ENCODE measurements around the gene CADPS2.
"Not testable (repeated sequence)": the region's sequence is repeated elsewhere in the genome, so short reads cannot be mapped to it uniquely, and the experiment has no call there.

The CADPS2 gene

DNA sequence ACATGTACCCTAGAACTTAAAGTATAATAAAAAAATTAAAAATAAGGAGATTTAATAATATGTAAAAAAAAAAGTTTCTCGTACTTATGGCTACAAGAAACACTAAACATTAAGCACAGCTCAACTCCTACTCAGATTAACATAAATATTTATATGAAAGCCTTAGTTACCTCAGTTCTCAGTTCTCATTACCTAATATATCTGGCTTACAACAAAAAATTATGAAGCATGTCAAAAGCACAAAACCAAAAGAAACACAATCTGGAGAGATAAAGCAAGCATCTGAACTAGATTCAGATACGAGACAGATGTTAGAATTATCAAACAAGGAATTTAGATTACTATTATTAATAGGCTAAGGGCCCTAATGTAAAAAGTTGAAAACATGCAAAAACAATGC is 227.4 kb downstream of the CADPS2 start:
- no peak for DNase-seq

GRCh38 chr7:122653685-122654084 is 232.6 kb downstream of the CADPS2 start:
- DNase-seq: no peak

- no peak for DNase-seq
Observed at GRCh38 chr7:122652876-122653275, 233.4 kb downstream of the CADPS2 start.

GRCh38 chr7:122651451-122651850 is 234.8 kb downstream of the CADPS2 start:
- DNase-seq: no peak

DNA sequence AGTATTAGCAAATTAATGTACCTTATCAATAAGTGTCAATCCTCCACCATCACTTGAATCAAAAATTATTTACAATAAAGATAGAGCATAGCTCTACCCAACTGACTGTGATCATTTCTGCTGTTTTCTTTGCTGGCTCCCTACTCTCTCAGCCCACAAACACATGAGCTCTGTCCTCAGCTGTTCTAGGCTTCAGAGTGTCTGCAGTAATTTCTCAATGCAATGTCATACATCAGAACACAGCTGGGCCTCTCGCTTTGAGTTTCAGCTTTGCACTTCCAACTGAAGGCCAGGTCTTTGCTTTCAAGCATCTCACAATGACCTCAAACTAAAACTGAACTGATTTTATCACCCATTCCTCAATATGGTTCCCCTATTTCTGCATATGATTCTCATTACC is 243.0 kb downstream of the CADPS2 start:
- no peak for DNase-seq

- no peak for DNase-seq
Observed at GRCh38 chr7:122638459-122638858, 247.8 kb downstream of the CADPS2 start.

- DNase-seq: no peak
Observed at GRCh38 chr7:122637784-122638183, 248.5 kb downstream of the CADPS2 start.

GRCh38 chr7:122635481-122635880 is 250.8 kb downstream of the CADPS2 start:
- not testable (repeated sequence) for DNase-seq

GRCh38 chr7:122633472-122633871 is 252.8 kb downstream of the CADPS2 start:
- no peak for DNase-seq

DNA sequence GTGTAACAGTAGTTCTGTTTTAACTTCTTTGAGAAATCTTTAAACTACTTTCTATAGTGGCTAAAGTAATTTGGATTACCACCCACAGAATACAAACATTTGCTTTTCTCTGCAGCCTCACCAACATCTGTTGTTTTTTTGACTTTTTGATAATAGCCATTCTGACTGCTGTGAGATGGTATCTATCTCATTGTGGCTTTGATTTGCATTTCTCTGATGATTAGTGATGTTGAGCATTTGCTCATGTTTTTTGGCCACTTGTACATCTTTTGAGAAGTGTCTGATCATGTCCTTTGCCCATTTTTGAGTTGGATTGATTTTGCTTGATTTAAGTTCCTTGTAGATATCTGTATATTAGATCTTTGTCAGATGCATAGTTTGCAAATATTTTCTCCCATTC is 254.0 kb downstream of the CADPS2 start:
- DNase-seq: no peak

GRCh38 chr7:122629412-122629953 is 256.8 kb downstream of the CADPS2 start:
- no peak for DNase-seq

- DNase-seq: no peak
Observed at GRCh38 chr7:122628651-122629411, 257.4 kb downstream of the CADPS2 start.

- DNase-seq: no peak
Observed at GRCh38 chr7:122626785-122627184, 259.5 kb downstream of the CADPS2 start.

GRCh38 chr7:122622682-122623081 is 263.6 kb downstream of the CADPS2 start:
- no peak for DNase-seq

- DNase-seq: no peak
Observed at GRCh38 chr7:122619664-122620063, 266.6 kb downstream of the CADPS2 start.

- no peak for DNase-seq
Observed at GRCh38 chr7:122618585-122619189, 267.6 kb downstream of the CADPS2 start.

DNA sequence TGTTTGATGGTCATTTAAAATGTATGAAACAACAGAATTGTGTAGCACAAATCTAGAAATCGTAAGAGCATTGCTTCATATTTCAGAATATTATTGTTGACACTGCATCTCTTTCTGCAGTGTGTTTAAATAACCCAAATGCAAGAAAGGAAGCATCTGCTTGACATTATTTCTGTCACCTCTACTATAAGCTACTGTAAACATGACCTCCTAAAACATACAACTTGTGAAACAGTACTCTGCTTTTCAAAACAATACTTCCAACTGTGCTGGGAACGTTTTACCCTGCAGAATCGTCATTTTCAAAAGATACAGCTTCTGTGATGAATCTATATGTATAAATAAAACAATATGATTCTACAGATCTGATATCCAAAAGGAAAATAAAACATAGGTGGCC is 269.3 kb downstream of the CADPS2 start:
- no peak for DNase-seq

DNA sequence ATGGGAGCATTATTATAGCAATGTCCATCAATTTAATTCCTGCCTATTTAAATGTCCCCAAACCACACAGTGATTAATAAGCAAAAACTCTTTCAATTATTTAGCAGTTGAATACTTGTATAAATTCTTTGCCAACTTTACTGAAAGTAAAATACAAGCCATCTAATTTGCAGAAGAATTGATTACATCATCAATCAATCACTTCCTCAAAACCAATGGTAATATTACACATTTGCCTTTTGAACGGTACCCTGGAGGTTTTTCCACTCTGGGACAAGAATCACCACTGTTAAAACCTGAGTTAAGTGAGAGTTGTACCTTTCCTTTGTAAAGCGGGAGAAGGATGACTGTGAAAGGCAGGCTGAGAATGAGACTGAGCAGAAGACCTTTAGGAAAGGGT is 280.3 kb downstream of the CADPS2 start:
- no peak for DNase-seq

- no peak for DNase-seq
Observed at GRCh38 chr7:122604251-122604650, 282.0 kb downstream of the CADPS2 start.

DNA sequence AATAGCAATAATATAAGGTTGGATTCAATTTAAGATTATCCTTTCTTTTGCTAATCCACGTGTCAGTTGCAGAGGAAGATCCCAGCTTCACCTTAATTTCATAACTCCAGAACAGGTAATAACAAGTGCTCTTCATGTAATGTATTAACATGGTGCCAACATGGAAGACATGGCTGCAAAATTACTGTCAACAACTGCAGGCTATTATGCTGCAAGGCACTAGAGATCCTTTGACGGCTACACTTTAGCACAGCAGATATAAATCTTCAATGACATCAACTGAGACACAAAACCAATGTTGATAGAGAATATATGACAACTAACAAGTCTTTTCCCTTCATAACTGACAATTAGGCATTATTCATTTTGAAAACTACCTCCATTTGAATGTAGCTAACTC is 283.5 kb downstream of the CADPS2 start:
- DNase-seq: no peak

GRCh38 chr7:122600630-122601029 is 285.6 kb downstream of the CADPS2 start:
- no peak for DNase-seq

DNA sequence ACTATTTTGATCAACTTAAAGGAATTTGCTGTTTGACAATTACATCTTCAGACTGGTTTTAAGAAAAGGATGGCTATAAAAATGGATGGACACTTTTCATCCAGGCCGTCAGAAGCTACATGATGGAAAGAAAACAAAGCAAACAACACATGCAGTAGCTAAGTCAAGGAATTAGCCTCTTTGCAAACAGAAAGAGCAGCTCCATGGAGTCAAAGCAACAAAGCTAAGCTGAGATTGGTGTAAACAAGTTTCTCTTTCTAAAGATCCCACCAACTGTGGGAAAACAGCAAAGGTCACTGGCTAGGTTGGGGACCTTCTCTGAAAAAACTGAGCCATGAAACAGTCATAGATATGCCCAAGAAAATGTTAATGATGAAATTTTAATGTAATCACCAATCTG is 286.2 kb downstream of the CADPS2 start:
- no peak for DNase-seq

DNA sequence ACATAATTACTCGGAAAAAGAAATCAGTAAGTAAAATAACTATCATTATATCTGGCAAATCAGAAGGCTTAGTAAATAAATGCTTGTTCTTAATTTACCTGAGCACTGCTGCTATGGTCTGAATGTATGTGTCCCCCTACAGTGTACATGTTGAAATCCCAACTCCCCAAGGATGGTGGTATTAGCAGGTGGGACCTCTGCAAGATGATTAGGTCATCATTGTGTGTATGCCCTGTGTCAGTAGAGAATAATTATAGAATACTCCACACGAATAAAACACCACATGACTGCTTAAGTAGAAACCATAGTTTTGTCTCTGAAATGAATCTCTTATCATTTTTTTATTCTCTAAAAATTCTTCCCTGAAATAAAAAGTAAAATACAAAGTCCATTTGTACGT is 289.0 kb downstream of the CADPS2 start:
- no peak for DNase-seq

- DNase-seq: no peak
Observed at GRCh38 chr7:122595885-122596284, 290.4 kb downstream of the CADPS2 start.

DNA sequence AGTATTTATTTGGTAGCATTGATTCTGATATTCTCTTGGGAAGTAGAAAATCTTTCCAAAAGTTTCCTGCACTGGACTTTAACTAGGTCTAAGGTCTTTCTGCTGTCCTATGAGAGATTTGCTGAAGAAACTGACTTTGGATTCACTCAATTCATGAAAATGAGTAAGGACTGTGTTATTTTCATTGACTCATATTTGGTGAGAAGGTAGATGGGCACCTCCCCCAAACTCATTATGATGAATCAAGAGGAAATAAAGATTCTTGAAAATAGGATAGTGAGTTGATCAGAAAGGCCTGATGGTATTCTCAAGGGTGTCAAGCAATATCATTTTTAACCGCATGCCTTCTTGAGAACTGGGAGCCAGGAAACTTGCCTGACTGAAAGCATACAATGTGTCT is 297.6 kb downstream of the CADPS2 start:
- no peak for DNase-seq
